HepG2 (cell line): ENCODE measurements around the gene SNAPIN. TPM values are rescaled to one million over a fixed set of nuclear protein-coding genes. Genes with fewer than 3 reads are reported as not detected.

Experiments
- ARNT2 ChIP-seq: sonication (generic); formaldehyde crosslinking; IDR thresholded peaks from 2 replicates; pipeline ENCODE4 v1.8.0; 2022; ENCODE audit warnings: mild to moderate bottlenecking, low read depth, missing genetic modification reagents, moderate library complexity
- GATAD2A ChIP-seq: IDR thresholded peaks from 2 replicates; pipeline ENCODE4 v1.6.1; 2016
- MBD4 ChIP-seq: IDR thresholded peaks from 2 replicates; pipeline ENCODE4 v1.6.1; 2012; ENCODE audit warnings: low read length, inconsistent platforms, borderline replicate concordance
- NKX3-1 ChIP-seq: sonication (generic); formaldehyde crosslinking; IDR thresholded peaks from 2 replicates; pipeline ENCODE4 v1.5.0; 2020; ENCODE audit warnings: missing genetic modification reagents
- ONECUT2 ChIP-seq: sonication (generic); formaldehyde crosslinking; IDR thresholded peaks from 2 replicates; pipeline ENCODE4 v1.4.0; 2020; ENCODE audit warnings: missing genetic modification reagents
- TBL1XR1 ChIP-seq: fragments of 150-350 bp; IDR thresholded peaks from 2 replicates; pipeline ENCODE4 v1.6.1; 2014; ENCODE audit warnings: borderline replicate concordance, low read length; ENCODE audit not compliant: partially characterized antibody
- TOE1 ChIP-seq: sonication (generic); formaldehyde crosslinking; IDR thresholded peaks from 2 replicates; pipeline ENCODE4 v1.4.0; 2020; ENCODE audit warnings: mild to moderate bottlenecking, missing genetic modification reagents
- ZNF138 ChIP-seq: sonication (generic); formaldehyde crosslinking; IDR thresholded peaks from 2 replicates; pipeline ENCODE4 v1.5.0; 2020; ENCODE audit warnings: mild to moderate bottlenecking, low read depth, missing genetic modification reagents
- ZNF30 ChIP-seq: sonication (generic); formaldehyde crosslinking; IDR thresholded peaks from 2 replicates; pipeline ENCODE4 v1.5.0; 2020; ENCODE audit warnings: mild to moderate bottlenecking, missing genetic modification reagents
- ZNF549 ChIP-seq: sonication (generic); formaldehyde crosslinking; IDR thresholded peaks from 2 replicates; pipeline ENCODE4 v1.5.0; 2020; ENCODE audit warnings: missing genetic modification reagents
- ZNF878 ChIP-seq: sonication (generic); formaldehyde crosslinking; IDR thresholded peaks from 2 replicates; pipeline ENCODE4 v1.8.1; 2023; ENCODE audit warnings: mild to moderate bottlenecking, missing genetic modification reagents, moderate library complexity
- ZSCAN20 ChIP-seq: sonication (generic); formaldehyde crosslinking; IDR thresholded peaks from 2 replicates; pipeline ENCODE4 v1.4.0; 2020; ENCODE audit warnings: missing genetic modification reagents, mild to moderate bottlenecking, borderline replicate concordance
- polyA plus RNA-seq, 8 experiments: library from polyadenylated mRNA; depleted of rRNA in 3 of 8; stranded (reverse) in 7 of 8; unstranded in 1 of 8; fragments of >200 nt; fragmentation: Illumina TruSeq in 4 of 8; extraction: Trizol in 4 of 8; gene quantifications; 2 replicates each; pipeline versions ENCODE4 v1.2.1 to v1.2.3, GENCODE V29; 2011 to 2016; ENCODE audit warnings: low read depth in 4 of 8, missing spikeins in 1 of 8, mixed read lengths in 1 of 8; ENCODE audit not compliant: insufficient read depth in 1 of 8
- total RNA-seq, 5 experiments: library from RNA; depleted of rRNA; stranded (reverse); fragments of >200 nt; fragmentation: Illumina TruSeq; extraction: Trizol; gene quantifications; 2 replicates each; pipeline ENCODE4 v1.2.3, GENCODE V29; 2016; ENCODE audit warnings: low read depth in 1 of 5
- TF ChIP-seq, protein P1 (sequence below): sonication (generic); formaldehyde crosslinking; IDR thresholded peaks from 2 replicates; pipeline ENCODE4 v1.8.0; 2022; ENCODE audit warnings: low read depth, missing genetic modification reagents
- TF ChIP-seq, protein P2 (sequence below): sonication (generic); formaldehyde crosslinking; IDR thresholded peaks from 2 replicates; pipeline ENCODE4 v1.4.0; 2020; ENCODE audit warnings: missing genetic modification reagents
- TF ChIP-seq, protein P3 (sequence below): sonication (generic); formaldehyde crosslinking; IDR thresholded peaks from 2 replicates; pipeline ENCODE4 v1.4.0; 2020; ENCODE audit warnings: missing genetic modification reagents
- TF ChIP-seq, protein P4 (sequence below): sonication (generic); formaldehyde crosslinking; IDR thresholded peaks from 2 replicates; pipeline ENCODE4 v1.5.1; 2020; ENCODE audit warnings: missing genetic modification reagents, mild to moderate bottlenecking, borderline replicate concordance
- TF ChIP-seq, protein P5 (sequence below): sonication (generic); formaldehyde crosslinking; IDR thresholded peaks from 2 replicates; pipeline ENCODE4 v1.4.0; 2020; ENCODE audit warnings: missing genetic modification reagents, mild to moderate bottlenecking, borderline replicate concordance
- TF ChIP-seq, protein P6 (sequence below): sonication (generic); formaldehyde crosslinking; IDR thresholded peaks from 2 replicates; pipeline ENCODE4 v1.8.1; 2023; ENCODE audit warnings: mild to moderate bottlenecking, missing genetic modification reagents

The SNAPIN gene
- total and polyA plus RNA-seq, 2 of the 13 experiments (the other 11 are each of a cell fraction or from before 2014, with no cell fraction given): 23.9 to 25.7 TPM

DNA sequence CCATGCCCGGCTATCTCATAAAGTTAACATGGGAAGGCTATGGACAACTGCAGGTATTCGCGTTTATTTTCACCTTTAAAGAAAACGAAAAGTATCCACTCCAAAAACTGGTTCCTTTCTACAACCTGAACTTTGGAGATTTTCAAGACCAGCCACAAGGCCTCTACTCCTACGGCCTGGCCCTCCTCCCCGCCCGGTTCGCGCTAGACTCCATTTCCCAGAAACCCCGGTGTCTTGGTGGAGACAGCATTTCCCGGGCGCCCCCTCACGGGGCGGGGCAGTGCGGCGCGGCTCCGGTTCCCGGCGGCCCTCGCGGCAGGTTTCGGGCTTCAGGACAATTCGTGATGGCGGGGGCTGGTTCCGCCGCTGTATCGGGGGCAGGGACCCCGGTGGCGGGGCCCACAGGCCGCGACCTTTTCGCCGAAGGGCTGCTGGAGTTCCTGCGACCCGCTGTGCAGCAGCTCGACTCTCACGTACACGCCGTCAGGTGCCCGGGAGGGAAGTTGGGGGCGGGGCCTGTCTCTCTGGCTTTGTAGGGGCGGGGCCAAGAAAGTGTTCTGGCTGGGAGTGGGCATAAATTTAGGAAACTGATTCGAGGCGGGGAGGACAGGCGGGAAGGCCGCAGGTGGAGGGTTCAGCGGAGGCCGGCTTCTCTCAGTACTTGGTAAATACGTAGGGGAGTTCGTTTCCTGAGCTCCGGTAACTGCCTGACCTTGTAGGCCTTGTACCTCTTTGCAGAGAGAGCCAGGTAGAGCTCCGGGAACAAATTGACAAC lies at the start of gene SNAPIN (continued):
- TF ChIP-seq, protein P1, sequence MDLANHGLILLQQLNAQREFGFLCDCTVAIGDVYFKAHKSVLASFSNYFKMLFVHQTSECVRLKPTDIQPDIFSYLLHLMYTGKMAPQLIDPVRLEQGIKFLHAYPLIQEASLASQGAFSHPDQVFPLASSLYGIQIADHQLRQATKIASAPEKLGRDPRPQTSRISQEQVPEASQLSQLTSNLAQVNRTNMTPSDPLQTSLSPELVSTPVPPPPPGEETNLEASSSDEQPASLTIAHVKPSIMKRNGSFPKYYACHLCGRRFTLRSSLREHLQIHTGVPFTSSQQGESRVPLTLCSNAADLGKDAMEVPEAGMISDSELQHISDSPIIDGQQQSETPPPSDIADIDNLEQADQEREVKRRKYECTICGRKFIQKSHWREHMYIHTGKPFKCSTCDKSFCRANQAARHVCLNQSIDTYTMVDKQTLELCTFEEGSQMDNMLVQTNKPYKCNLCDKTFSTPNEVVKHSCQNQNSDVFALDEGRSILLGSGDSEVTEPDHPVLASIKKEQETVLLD (CRISPR knock-in tag): peak; percentile 57
- no peak for TF ChIP-seq ZNF138 (CRISPR knock-in tag)
- peak; percentile 44; the same call in 1 of the 2 replicates for TF ChIP-seq ZSCAN20
- TF ChIP-seq TOE1 (CRISPR knock-in tag): no peak
- no peak for TF ChIP-seq ONECUT2 (CRISPR knock-in tag)
- no peak; the same call in none of the 2 replicates for TF ChIP-seq ARNT2 (CRISPR knock-in tag)
- TF ChIP-seq, protein P2, sequence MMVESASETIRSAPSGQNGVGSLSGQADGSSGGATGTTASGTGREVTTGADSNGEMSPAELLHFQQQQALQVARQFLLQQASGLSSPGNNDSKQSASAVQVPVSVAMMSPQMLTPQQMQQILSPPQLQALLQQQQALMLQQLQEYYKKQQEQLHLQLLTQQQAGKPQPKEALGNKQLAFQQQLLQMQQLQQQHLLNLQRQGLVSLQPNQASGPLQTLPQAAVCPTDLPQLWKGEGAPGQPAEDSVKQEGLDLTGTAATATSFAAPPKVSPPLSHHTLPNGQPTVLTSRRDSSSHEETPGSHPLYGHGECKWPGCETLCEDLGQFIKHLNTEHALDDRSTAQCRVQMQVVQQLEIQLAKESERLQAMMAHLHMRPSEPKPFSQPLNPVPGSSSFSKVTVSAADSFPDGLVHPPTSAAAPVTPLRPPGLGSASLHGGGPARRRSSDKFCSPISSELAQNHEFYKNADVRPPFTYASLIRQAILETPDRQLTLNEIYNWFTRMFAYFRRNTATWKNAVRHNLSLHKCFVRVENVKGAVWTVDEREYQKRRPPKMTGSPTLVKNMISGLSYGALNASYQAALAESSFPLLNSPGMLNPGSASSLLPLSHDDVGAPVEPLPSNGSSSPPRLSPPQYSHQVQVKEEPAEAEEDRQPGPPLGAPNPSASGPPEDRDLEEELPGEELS (CRISPR knock-in tag): 0 out of 2 replicates have a peak, but pooled peaks have one; percentile 26
- no peak; the same call in 1 of the 2 replicates for TF ChIP-seq GATAD2A (CRISPR knock-in tag)
- TF ChIP-seq, protein P3, sequence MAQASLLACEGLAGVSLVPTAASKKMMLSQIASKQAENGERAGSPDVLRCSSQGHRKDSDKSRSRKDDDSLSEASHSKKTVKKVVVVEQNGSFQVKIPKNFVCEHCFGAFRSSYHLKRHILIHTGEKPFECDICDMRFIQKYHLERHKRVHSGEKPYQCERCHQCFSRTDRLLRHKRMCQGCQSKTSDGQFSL: 0 out of 2 replicates have a peak, but pooled peaks have one; percentile 23
- no peak for TF ChIP-seq MBD4
- no peak for TF ChIP-seq TBL1XR1
- no peak for TF ChIP-seq ZNF549 (CRISPR knock-in tag)
- TF ChIP-seq, protein P4, sequence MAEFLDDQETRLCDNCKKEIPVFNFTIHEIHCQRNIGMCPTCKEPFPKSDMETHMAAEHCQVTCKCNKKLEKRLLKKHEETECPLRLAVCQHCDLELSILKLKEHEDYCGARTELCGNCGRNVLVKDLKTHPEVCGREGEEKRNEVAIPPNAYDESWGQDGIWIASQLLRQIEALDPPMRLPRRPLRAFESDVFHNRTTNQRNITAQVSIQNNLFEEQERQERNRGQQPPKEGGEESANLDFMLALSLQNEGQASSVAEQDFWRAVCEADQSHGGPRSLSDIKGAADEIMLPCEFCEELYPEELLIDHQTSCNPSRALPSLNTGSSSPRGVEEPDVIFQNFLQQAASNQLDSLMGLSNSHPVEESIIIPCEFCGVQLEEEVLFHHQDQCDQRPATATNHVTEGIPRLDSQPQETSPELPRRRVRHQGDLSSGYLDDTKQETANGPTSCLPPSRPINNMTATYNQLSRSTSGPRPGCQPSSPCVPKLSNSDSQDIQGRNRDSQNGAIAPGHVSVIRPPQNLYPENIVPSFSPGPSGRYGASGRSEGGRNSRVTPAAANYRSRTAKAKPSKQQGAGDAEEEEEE (CRISPR knock-in tag): no peak
- TF ChIP-seq ZNF30: no peak
- TF ChIP-seq, protein P5, sequence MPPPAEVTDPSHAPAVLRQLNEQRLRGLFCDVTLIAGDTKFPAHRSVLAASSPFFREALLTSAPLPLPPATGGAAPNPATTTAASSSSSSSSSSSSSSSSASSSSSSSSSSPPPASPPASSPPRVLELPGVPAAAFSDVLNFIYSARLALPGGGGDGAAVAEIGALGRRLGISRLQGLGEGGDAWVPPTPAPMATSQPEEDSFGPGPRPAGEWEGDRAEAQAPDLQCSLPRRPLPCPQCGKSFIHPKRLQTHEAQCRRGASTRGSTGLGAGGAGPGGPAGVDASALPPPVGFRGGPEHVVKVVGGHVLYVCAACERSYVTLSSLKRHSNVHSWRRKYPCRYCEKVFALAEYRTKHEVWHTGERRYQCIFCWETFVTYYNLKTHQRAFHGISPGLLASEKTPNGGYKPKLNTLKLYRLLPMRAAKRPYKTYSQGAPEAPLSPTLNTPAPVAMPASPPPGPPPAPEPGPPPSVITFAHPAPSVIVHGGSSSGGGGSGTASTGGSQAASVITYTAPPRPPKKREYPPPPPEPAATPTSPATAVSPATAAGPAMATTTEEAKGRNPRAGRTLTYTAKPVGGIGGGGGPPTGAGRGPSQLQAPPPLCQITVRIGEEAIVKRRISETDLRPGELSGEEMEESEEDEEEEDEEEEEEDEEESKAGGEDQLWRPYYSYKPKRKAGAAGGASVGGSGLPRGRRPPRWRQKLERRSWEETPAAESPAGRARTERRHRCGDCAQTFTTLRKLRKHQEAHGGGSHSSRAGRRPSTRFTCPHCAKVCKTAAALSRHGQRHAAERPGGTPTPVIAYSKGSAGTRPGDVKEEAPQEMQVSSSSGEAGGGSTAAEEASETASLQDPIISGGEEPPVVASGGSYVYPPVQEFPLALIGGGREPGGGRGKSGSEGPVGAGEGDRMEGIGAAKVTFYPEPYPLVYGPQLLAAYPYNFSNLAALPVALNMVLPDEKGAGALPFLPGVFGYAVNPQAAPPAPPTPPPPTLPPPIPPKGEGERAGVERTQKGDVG (CRISPR knock-in tag): no peak
- TF ChIP-seq, protein P6, sequence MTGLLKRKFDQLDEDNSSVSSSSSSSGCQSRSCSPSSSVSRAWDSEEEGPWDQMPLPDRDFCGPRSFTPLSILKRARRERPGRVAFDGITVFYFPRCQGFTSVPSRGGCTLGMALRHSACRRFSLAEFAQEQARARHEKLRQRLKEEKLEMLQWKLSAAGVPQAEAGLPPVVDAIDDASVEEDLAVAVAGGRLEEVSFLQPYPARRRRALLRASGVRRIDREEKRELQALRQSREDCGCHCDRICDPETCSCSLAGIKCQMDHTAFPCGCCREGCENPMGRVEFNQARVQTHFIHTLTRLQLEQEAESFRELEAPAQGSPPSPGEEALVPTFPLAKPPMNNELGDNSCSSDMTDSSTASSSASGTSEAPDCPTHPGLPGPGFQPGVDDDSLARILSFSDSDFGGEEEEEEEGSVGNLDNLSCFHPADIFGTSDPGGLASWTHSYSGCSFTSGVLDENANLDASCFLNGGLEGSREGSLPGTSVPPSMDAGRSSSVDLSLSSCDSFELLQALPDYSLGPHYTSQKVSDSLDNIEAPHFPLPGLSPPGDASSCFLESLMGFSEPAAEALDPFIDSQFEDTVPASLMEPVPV (CRISPR knock-in tag): peak; percentile 43; the same call in 1 of the 2 replicates
- TF ChIP-seq ZNF878: no peak
- peak; percentile 57; the same call in 1 of the 2 replicates for TF ChIP-seq NKX3-1 (CRISPR knock-in tag)
